Measurements from ENCODE around the gene NOB1.

The NOB1 gene

DNA sequence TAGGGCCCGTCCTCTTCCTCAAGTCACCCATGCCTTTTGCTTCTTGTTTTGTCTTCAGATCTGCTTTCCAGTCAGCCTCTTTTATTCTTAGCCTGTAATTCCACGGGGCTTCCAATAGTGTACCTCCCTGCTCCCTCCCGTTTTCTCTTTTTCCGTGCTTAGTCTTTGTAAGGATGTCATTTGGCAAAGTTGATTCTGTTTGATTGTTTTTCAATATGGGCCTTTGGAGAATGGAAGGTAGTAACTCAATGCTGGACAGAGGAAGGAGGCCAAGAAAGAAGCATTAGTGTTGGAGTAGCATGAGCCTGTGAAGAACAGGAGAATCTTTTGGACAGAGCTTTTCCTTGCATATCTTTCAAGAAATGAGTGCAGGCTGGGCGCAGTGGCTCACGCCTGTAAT is 13.9 kb upstream of the NOB1 start:
- WGBS, 2 donors (ENCODE audit: extremely low coverage in 2 of 2, insufficient read length in 2 of 2, insufficient replicate concordance in 1 of 2): no CpG with 5 or more reads among the region's 6 CpGs
- Histone ChIP-seq H3K4me3 (ENCODE audit: low read length in 2 of 2) (no peak overlapping the region), H3K23ac (ENCODE audit: low read depth, low read length, poor library complexity) (no peak overlapping the region), H3K18ac (ENCODE audit: low read length) (no peak overlapping the region), H4K8ac (ENCODE audit: low read depth, low read length) (no peak overlapping the region), H3K79me1 (ENCODE audit: low read depth, low read length) (peaks cover 2% of the 10 kb centered on the region), H2BK120ac (ENCODE audit: low read depth, low read length) (no peak overlapping the region), H3K27ac (replicated peaks; ENCODE audit: low read length) (no peak overlapping the region), H2BK5ac (ENCODE audit: low read length) (no peak overlapping the region), H3K9ac (ENCODE audit: low read depth, low read length, poor library complexity) (no peak overlapping the region), H2AK5ac (ENCODE audit: low read depth, low read length) (no peak overlapping the region), H2BK15ac (ENCODE audit: low read length) (no peak overlapping the region), H3K27me3 (ENCODE audit: control insufficient read depth in 3 of 3, insufficient read depth in 3 of 3, low read depth in 1 of 3, low read length in 3 of 3) (no peaks in the 10 kb centered on the region), H2BK12ac (ENCODE audit: low read length) (no peak overlapping the region), H3K4me1 (ENCODE audit: control insufficient read depth in 2 of 2, insufficient read depth in 1 of 2, low read depth in 1 of 2, low read length in 2 of 2) (peaks cover 5 to 6% of the 10 kb centered on the region in 2 donors), H2AFZ (ENCODE audit: low read length) (no peak overlapping the region), H4K91ac (ENCODE audit: low read depth, low read length, poor library complexity) (no peak overlapping the region), H3K4ac (ENCODE audit: low read length) (no peak overlapping the region), H3K36me3 (replicated peaks in 1 of 2; ENCODE audit: control insufficient read depth in 2 of 2, insufficient read depth in 2 of 2, low read length in 2 of 2) (no peaks in the 10 kb centered on the region), H3K4me2 (ENCODE audit: insufficient read depth, low read length, poor library complexity, severe bottlenecking) (no peak overlapping the region), H3K9me3 (replicated peaks in 1 of 2; ENCODE audit: control insufficient read depth in 2 of 2, insufficient read depth in 1 of 2, low read depth in 1 of 2, low read length in 2 of 2) (no peaks in the 10 kb centered on the region), H3K14ac (ENCODE audit: low read length) (no peak overlapping the region)
- no peak for DNase-seq (ENCODE audit: low spot score)

DNA sequence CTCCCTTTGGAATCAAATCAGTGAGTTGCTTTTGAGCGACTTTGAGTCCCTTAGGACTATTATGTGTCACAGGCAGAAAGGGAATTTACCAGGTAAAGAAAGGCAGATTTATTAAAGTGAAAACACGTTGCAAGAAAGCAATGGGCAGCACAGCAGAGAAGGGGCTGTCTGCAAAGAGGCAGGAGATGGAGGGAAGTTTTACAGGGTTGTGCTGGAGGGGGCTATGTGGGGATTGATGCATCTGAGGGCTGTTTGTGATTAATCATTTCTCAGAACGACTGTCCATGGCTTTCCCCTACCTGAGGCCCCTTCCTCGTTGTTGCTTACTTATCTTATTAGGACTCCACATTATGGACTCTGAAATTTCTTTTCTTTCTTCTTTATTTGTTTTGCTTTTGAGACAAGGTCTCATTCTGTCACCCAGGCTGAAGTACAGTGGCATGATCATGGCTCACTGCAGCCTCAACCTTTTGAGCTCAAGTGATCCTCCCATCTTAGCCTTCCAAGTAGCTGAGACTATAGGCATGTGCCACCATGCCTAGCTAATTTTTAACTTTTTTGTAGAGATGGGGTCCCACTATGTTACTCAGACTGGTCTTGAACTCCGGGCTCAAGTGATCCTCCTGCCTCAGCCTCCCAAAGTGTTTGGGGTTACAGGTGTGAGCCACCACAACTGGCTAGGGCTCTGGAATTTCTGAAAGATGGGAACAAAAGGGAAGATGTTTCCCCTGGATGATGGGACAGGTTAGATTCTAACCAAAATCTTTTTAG is 12.9 kb upstream of the NOB1 start:
- H3K9me3 ChIP-seq (replicated peaks in 1 of 2; ENCODE audit: control insufficient read depth in 2 of 2, insufficient read depth in 1 of 2, low read depth in 1 of 2, low read length in 2 of 2): no peaks in the 10 kb centered on the region
- H3K27ac ChIP-seq (replicated peaks; ENCODE audit: low read length): no peak overlapping the region
- H2BK15ac ChIP-seq (ENCODE audit: low read length): no peak overlapping the region
- H4K8ac ChIP-seq (ENCODE audit: low read depth, low read length): no peak overlapping the region
- H3K79me1 ChIP-seq (ENCODE audit: low read depth, low read length): peaks cover 2% of the 10 kb centered on the region
- no peak overlapping the region for H2BK12ac ChIP-seq (ENCODE audit: low read length)
- peaks cover 6 to 8% of the 10 kb centered on the region in 2 donors for H3K4me1 ChIP-seq (ENCODE audit: control insufficient read depth in 2 of 2, insufficient read depth in 1 of 2, low read depth in 1 of 2, low read length in 2 of 2)
- WGBS, 2 donors (ENCODE audit: extremely low coverage in 2 of 2, insufficient read length in 2 of 2, insufficient replicate concordance in 1 of 2): no CpG with 5 or more reads among the region's 5 CpGs
- no peak overlapping the region for H4K91ac ChIP-seq (ENCODE audit: low read depth, low read length, poor library complexity)
- no peak overlapping the region for H3K4me2 ChIP-seq (ENCODE audit: insufficient read depth, low read length, poor library complexity, severe bottlenecking)
- no peaks in the 10 kb centered on the region for H3K36me3 ChIP-seq (replicated peaks in 1 of 2; ENCODE audit: control insufficient read depth in 2 of 2, insufficient read depth in 2 of 2, low read length in 2 of 2)
- H3K18ac ChIP-seq (ENCODE audit: low read length): no peak overlapping the region
- H2AFZ ChIP-seq (ENCODE audit: low read length): no peak overlapping the region
- no peak overlapping the region for H2BK120ac ChIP-seq (ENCODE audit: low read depth, low read length)
- no peak overlapping the region for H3K14ac ChIP-seq (ENCODE audit: low read length)
- no peak overlapping the region for H3K23ac ChIP-seq (ENCODE audit: low read depth, low read length, poor library complexity)
- no peak overlapping the region for H2AK5ac ChIP-seq (ENCODE audit: low read depth, low read length)
- no peak overlapping the region for H2BK5ac ChIP-seq (ENCODE audit: low read length)
- no peak overlapping the region for H3K4me3 ChIP-seq (ENCODE audit: low read length in 2 of 2)
- no peak overlapping the region for H3K4ac ChIP-seq (ENCODE audit: low read length)
- DNase-seq (ENCODE audit: low spot score): no peak
- no peaks in the 10 kb centered on the region for H3K27me3 ChIP-seq (ENCODE audit: control insufficient read depth in 3 of 3, insufficient read depth in 3 of 3, low read depth in 1 of 3, low read length in 3 of 3)
- H3K9ac ChIP-seq (ENCODE audit: low read depth, low read length, poor library complexity): no peak overlapping the region

DNA sequence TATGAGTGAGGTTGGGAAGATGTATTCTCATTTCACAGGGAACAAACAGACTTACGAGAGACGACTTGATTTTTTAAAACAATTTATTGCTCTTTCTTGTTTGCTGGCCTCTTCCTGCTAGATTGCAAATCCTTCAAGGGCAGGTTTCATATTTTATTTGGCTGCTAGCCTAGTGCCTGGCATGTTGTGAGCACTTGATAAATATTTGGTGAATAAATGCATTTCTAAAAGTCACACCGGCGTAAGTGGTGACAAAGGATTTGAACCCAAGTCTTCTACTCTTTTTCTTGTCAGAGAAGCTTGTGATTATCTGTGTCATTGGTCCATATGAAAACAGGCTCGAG is 8.8 kb upstream of the NOB1 start:
- no peaks in the 10 kb centered on the region for H3K36me3 ChIP-seq (replicated peaks in 1 of 2; ENCODE audit: control insufficient read depth in 2 of 2, insufficient read depth in 2 of 2, low read length in 2 of 2)
- no peak overlapping the region for H2AK5ac ChIP-seq (ENCODE audit: low read depth, low read length)
- H4K8ac ChIP-seq (ENCODE audit: low read depth, low read length): no peak overlapping the region
- H3K14ac ChIP-seq (ENCODE audit: low read length): no peak overlapping the region
- H3K18ac ChIP-seq (ENCODE audit: low read length): no peak overlapping the region
- H4K91ac ChIP-seq (ENCODE audit: low read depth, low read length, poor library complexity): no peak overlapping the region
- H2AFZ ChIP-seq (ENCODE audit: low read length): no peak overlapping the region
- H3K23ac ChIP-seq (ENCODE audit: low read depth, low read length, poor library complexity): no peak overlapping the region
- no peak overlapping the region for H3K27ac ChIP-seq (replicated peaks; ENCODE audit: low read length)
- no peak overlapping the region for H3K9ac ChIP-seq (ENCODE audit: low read depth, low read length, poor library complexity)
- no peak overlapping the region for H3K4ac ChIP-seq (ENCODE audit: low read length)
- H2BK120ac ChIP-seq (ENCODE audit: low read depth, low read length): no peak overlapping the region
- no CpG with 5 or more reads among the region's 5 CpGs for WGBS, 2 donors (ENCODE audit: extremely low coverage in 2 of 2, insufficient read length in 2 of 2, insufficient replicate concordance in 1 of 2)
- H2BK12ac ChIP-seq (ENCODE audit: low read length): no peak overlapping the region
- H3K4me3 ChIP-seq (ENCODE audit: low read length in 2 of 2): peak overlapping the region in 1 of 2 donors; percentile 81
- DNase-seq (ENCODE audit: low spot score): no peak
- peaks cover 2% of the 10 kb centered on the region for H3K79me1 ChIP-seq (ENCODE audit: low read depth, low read length)
- H2BK15ac ChIP-seq (ENCODE audit: low read length): no peak overlapping the region
- peaks cover 2 to 6% of the 10 kb centered on the region in 2 donors for H3K4me1 ChIP-seq (ENCODE audit: control insufficient read depth in 2 of 2, insufficient read depth in 1 of 2, low read depth in 1 of 2, low read length in 2 of 2)
- no peaks in the 10 kb centered on the region for H3K9me3 ChIP-seq (replicated peaks in 1 of 2; ENCODE audit: control insufficient read depth in 2 of 2, insufficient read depth in 1 of 2, low read depth in 1 of 2, low read length in 2 of 2)
- H3K27me3 ChIP-seq (ENCODE audit: control insufficient read depth in 3 of 3, insufficient read depth in 3 of 3, low read depth in 1 of 3, low read length in 3 of 3): no peaks in the 10 kb centered on the region
- H3K4me2 ChIP-seq (ENCODE audit: insufficient read depth, low read length, poor library complexity, severe bottlenecking): no peak overlapping the region
- no peak overlapping the region for H2BK5ac ChIP-seq (ENCODE audit: low read length)

DNA sequence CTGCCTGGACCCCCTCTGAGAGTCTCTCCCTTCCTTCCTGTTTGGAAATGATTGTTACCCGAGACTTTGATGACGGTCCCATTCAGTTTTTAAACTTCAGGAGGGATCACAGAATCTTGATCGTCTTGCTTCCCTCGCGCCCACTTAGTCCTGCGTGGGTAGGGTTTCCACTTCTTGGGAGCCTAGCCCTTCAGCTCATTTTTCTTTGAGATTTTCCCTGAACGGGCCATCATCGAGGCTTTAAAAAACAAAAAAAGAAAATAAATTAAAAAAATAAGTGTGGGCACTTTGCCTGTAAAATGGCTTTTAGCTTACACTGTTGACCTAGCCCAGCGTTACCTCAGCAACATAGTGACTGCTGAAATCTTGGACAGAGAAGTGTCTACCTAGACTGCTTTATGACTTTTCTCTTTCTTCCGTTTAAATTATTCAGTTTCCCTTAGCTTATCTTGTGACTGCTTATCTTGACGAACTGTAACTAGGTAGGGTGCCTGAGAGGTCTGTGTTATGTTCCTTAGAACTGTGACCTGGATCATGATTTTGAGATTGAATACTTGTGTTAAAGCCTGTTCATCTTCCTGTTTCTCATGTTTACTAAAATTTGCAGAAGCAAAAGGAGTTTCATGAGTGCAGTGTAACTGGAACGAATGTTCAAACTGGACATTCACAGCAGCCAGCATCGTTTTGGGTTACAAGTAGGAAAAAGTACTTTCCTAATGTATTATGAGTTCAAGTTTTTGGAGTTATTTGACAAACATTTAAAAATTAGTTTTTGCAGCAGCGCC is 8.3 kb upstream of the NOB1 start:
- Histone ChIP-seq H3K18ac (ENCODE audit: low read length) (no peak overlapping the region), H3K23ac (ENCODE audit: low read depth, low read length, poor library complexity) (peak overlapping the region; percentile 97), H3K4ac (ENCODE audit: low read length) (no peak overlapping the region), H2AFZ (ENCODE audit: low read length) (peak overlapping the region; percentile 100), H2BK5ac (ENCODE audit: low read length) (peak overlapping the region; percentile 53), H2BK120ac (ENCODE audit: low read depth, low read length) (no peak overlapping the region), H3K9ac (ENCODE audit: low read depth, low read length, poor library complexity) (peak overlapping the region; percentile 95), H3K36me3 (replicated peaks in 1 of 2; ENCODE audit: control insufficient read depth in 2 of 2, insufficient read depth in 2 of 2, low read length in 2 of 2) (no peaks in the 10 kb centered on the region), H2BK12ac (ENCODE audit: low read length) (no peak overlapping the region), H3K79me1 (ENCODE audit: low read depth, low read length) (peaks cover 2% of the 10 kb centered on the region), H4K8ac (ENCODE audit: low read depth, low read length) (no peak overlapping the region), H4K91ac (ENCODE audit: low read depth, low read length, poor library complexity) (no peak overlapping the region), H3K27me3 (ENCODE audit: control insufficient read depth in 3 of 3, insufficient read depth in 3 of 3, low read depth in 1 of 3, low read length in 3 of 3) (no peaks in the 10 kb centered on the region), H3K4me1 (ENCODE audit: control insufficient read depth in 2 of 2, insufficient read depth in 1 of 2, low read depth in 1 of 2, low read length in 2 of 2) (peaks cover 2 to 6% of the 10 kb centered on the region in 2 donors), H3K27ac (replicated peaks; ENCODE audit: low read length) (peak overlapping the region; percentile 86), H2BK15ac (ENCODE audit: low read length) (no peak overlapping the region), H3K4me2 (ENCODE audit: insufficient read depth, low read length, poor library complexity, severe bottlenecking) (peak overlapping the region; percentile 91), H2AK5ac (ENCODE audit: low read depth, low read length) (no peak overlapping the region), H3K9me3 (replicated peaks in 1 of 2; ENCODE audit: control insufficient read depth in 2 of 2, insufficient read depth in 1 of 2, low read depth in 1 of 2, low read length in 2 of 2) (no peaks in the 10 kb centered on the region), H3K14ac (ENCODE audit: low read length) (peak overlapping the region; percentile 89), H3K4me3 (ENCODE audit: low read length in 2 of 2) (peak overlapping the region; percentile 81 to 98)
- WGBS, 2 donors (ENCODE audit: extremely low coverage in 2 of 2, insufficient read length in 2 of 2, insufficient replicate concordance in 1 of 2): no CpG with 5 or more reads among the region's 14 CpGs
- DNase-seq (ENCODE audit: low spot score): no peak

Measured in neuronal stem cell (in vitro differentiated cells).